ENCODE measurements around the gene ST3GAL3.

Gene ST3GAL3

DNA sequence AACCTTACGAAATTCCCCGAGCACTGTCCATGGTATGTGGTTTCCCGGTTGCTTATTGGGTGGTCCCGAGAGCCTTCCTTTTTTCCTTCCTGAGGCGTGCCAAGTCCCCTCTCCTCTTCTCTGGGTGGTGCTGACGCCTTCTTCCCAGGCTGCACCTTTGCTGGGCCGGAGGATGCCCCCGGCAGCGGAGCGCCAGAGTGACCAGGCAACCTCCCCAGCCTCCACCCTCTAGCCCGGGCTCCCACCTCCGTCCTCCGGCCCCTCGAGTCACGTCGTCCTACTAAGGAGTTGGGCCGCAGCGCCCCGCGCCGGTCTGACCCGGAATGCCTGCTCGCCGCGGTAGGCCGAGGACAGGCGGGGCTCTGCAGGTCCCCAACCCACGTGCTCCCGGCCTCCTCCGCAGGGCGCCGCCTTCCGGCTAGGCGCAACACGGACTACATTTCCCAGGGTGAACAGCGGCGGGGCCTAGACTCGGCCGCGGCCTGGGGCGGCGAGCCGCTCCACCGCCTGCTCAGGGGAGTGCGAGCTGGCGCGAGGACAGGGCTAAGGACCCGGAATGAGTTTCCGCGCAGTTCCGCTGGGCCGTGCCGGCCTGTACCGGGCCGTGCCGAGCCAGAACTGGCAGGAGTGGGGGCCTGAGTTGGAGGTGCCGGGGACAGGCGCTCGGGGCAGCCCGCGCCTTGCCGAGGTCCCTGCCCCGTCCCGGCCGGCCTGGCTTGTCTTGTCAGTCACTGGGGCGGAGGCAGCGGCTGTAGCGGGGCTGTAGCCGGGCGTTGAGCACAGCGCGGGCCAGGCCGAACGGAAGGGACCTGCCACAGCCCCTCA is 239.1 kb downstream of the ST3GAL3 start, which contains the start of gene IPO13:
TSS of gene IPO13 (plus strand) at position 715 of the 825 bp plus-strand sequence. CDS start 651 bp downstream, outside the sequence.
- peak; percentile 95 for DNase-seq

DNA sequence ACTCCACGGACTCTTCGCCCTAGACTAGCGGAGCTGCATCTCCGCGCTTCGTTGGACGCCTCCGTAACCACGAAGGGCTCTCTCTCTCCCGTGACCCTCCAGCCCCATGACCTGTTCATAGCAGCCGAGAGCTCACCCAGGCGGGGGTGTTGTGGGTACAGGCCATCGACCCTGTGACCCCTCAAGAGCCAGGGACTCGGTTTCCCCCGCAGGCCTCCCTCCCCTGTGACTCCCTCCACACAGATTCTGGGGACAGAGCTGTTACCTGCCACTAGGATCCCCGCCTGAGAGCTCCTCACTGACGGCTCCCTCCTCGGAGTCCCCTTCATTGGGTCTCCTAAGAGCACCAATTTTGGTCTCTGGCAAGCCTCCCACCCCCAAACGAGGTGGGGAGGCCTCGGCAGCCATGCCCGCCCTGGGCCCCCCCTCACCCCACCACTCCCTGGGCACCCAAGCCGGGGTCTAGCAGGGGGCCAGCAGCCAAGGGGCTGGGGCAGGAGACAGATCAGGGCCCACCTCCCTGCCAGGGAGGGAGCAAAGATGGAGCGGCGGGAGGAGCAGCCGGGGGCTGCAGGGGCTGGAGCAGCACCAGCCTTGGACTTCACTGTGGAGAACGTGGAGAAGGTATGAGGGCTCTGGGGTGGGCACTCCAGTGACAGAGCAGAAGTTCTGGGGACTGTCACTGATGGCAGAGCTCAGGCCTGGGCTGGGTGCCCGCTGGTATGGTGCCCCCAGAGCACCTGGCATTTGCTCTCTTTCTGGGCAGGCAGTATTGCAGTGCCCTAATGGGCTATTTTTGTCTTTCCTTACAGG is 239.9 kb downstream of the ST3GAL3 start:
- peak; percentile 25 for DNase-seq

DNA sequence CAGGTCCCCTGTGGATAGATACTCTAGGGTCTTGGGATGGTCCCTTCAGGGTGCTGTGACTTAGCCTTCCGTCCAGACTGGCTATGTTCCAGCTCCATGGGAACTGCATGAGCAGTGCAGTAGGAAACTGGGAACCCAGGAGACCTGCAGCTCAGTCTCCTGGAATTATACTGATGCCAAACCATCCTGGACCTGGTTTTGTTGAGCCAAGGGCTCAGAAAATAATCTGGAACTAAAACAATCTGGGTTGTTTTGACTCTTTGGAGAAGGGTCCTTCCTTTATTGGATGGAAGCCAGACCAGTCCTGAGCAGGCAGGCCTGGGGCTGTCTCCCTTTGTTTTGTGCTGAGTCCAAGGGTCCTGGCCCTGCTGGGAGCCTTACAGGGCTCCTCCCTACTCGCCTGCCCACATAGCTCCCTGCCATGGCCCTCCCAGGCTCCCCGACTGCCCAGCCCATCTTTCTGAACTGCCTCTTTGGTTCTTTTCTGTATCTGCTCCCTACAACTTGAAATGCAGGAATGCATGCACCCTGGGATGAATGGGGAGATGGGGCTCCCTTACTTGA is 240.6 kb downstream of the ST3GAL3 start:
- DNase-seq = no peak

DNA sequence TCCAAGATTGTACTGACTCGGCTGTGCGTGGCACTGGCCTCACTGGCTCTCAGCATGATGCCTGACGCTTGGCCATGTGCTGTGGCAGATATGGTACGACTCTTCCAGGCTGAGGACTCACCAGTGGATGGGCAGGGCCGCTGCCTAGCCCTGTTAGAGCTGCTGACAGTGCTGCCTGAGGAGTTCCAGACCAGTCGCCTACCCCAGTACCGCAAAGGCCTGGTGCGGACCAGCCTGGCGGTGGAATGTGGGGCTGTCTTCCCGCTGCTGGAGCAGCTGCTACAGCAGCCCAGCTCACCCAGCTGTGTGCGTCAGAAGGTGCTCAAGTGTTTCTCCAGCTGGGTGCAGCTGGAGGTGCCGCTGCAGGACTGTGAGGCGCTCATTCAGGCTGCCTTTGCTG is 242.3 kb downstream of the ST3GAL3 start:
- DNase-seq = no peak

DNA sequence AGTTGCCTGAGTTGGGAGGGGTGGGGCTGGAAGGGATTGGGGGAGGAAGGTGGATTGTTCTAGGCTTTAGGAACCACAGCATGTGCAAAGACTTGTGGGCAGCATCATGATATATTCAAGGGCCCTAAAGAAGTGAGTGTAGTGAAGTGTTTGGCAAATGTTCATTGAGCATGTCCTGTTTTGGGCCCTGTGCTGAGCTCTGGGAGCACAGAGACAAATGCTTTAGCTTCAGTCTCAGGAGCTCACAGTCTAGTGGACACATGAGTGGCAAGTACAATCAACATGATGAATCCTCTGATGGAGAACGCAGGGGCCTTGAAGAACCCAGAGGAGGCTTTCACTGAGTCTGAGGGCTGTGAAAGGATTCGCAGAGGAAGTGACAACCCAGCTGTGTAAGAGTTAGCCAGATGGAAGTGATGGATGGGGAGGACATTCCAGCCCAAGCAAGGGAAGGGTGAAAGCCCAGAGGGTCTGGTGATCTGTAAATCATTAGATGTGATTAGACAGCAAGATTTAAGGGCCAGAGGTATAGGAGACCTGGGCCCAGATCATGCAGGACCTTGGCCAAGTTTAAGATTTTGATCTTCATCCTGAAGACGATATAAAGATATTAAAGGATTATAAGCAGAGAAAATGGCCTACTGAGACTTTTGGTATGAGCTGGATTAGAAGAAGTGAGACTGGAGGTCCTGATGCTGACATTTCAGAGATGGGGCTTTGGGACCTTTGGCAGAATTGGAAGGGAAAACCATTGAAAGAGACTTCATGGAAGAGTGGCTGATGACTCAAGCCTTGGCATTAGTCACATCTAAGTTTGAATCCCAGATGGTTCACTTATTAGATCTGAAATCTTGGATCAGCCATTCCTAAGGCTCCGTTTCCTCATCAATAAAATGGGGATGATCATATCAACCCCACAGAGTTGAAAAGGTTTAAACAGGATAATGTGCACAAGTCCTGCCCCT is 244.0 kb downstream of the ST3GAL3 start:
- no peak for DNase-seq

DNA sequence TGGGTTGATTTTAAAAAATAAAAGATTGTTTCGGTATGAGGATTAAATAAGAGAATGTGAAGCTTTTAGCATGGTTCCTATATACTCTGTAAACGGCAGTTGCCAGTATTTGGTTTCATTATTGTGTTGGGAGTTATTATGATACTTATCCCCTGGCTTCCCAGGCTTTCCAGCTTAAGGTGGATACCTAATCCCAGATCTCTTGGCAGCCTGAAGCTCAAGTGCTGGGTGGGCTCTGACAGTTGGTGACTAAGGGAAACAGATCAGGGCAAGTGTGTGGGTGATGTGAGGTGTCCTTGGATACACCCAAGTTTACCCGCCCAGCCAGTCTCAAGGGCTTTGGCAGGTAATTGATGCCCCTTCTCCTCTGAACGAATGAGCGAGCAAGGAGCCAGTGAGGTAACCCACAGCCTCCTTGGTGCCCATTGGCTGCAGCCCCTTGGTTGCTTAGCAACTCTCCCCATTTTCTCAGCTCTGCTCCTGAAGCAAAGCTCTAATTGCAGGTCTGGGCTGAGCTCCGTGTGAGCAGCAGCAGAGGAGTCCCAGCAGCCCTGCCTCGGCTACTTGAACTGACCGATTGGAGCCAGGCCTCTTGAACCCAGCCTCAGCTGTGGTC is 245.5 kb downstream of the ST3GAL3 start:
- peak; percentile 99 for DNase-seq

DNA sequence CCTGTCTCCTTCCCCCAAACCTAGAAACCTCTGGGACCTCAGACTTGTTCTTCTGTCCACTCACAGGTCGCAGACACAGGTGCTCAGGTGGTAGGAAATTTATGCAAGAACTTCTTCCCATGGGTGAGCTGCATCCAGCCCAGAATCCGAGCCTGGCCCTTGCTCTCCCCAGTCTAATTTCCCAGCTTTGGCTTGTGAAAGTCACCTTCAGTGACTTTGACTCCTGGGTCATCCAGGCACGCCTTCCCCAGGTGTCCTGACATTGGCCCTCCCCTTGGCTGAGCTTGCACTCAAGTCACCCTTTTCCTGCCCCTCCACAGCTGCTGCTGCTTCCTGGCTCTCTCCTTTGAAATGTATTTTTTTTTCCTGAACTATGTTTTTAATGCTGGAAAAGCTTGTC is 246.0 kb downstream of the ST3GAL3 start:
- peak; percentile 75 for DNase-seq

DNA sequence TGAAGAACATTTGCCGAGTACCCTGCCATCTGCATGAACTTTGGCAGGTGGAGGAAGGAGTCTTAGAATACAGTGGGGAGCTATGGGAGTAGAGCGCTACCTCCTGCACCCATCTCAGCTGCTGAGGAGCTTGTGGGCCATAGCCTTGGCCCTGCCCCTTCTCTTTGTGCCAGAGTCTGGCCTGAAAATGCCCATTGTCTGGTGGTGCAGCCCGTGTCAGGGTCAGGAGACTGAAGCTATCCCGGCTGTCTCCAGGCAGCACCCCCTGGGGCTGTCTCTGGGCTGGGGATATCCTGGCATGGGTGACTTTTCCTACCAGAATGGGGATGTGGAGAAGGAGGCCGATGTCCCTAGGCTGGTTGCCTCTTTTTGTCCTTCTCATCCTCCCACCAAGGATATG is 246.7 kb downstream of the ST3GAL3 start:
- no peak for DNase-seq

DNA sequence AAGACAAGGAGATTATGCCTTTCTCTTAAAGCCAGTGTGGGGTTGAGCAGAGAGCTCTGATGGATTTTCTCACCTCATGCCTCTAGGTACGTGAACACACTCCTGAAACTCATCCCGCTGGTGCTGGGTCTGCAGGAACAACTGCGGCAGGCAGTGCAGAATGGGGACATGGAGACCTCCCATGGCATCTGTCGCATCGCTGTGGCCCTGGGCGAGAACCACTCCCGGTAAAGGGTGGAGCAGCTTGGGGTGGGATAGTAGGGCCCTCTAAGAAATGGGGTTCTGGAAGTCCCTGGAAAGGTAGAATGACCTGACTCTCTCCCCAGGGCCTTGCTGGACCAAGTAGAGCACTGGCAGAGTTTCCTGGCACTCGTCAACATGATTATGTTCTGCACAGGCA is 248.9 kb downstream of the ST3GAL3 start:
- no peak for DNase-seq

DNA sequence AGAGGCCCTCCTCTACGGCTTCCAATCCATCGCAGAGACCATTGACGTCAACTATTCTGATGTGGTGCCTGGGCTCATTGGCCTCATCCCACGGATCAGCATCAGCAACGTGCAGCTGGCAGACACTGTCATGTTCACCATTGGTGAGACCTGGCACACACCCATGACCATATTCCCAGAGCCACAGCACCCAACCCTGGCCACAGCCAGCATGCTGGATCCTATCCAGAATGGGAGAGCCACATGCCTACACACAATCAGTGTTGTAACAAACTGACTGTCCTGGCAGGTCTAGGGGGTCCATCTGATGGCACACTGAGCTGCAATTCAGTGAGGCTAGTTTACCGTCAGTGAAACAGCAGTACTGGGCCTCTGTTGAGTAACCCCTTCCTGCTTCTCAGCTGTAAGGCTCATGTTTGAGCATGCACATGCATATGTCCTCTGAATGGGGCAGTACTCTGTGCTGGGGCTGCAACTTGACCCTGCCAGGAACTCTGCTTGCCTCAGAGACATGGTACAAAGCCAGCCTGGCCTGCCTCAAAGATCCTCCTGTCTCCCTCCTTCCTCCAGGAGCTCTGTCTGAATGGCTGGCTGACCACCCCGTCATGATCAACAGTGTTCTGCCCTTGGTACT is 250.2 kb downstream of the ST3GAL3 start:
- no peak for DNase-seq

DNA sequence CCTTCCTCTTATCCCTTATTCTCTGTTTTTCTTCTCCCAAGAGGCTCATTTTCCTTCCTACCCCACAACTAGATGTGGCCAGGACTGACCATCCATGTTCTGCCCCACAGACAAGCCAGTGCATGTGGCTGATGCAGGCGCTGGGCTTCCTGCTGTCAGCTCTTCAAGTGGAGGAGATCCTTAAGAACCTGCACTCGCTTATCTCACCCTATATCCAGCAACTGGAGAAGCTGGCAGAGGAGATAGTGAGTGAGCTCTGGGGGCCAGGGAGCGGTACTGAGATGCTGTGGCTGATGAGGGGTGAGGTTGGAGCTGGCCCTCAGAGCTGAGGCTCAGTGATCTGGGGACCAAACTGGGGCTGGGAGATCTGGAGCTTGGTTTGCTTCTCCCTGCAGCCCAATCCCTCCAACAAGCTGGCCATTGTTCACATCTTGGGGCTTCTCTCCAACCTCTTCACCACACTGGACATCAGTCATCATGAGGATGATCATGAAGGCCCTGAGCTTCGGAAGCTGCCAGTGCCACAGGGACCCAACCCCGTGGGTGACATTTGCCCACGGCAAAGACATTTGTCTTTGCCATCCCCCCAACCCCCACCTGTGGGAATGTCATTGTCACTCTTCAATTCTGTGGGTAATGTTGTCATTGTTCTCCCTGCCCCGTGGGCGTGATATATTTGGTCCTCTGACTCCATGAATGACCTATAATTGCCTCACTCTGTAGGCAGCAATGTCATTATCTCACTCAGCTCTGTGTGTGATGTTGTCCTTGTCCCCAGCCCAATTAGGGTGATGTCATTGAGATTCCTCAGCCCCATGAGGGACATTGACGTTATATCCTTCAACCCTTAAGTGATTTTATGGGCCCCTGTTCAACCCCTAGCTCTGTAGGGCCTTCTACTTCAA is 251.3 kb downstream of the ST3GAL3 start:
- DNase-seq = no peak

DNA sequence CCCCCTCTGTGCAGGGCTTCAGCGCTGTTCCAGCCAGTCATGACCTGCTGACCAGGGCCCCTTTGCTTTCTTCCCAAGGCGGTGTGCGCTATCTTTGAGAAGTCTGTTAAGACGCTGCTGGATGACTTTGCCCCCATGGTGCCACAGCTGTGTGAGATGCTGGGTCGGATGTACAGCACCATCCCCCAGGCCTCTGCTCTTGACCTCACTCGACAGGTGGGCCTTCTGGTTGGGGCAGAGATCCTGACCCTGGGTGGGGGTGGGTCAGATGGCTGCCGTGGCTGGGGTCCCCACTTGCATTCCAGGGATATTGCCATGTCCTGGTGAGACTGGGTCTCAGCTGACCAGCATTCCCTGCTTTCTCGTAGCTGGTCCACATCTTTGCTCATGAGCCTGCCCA is 253.5 kb downstream of the ST3GAL3 start:
- no peak for DNase-seq

DNA sequence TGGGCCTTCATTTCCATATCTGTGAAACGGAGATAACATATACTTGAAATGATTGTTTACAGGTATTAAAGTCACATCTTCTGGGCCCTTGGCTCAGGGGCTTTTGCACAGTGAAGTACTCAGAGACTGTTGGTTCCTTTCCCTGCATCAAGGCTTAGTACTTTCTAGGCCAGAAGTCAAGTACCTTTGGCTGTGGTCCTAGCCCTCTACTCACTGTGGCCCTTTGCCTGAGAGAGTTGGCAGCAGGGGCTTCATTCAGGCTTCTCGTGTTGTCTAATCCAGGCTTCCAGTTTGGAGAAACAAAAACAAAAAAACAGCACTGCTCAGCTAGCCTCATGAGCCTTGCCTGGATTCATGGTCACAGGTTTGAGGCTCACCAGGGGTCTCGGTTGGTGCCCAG is 254.4 kb downstream of the ST3GAL3 start:
- DNase-seq = no peak

DNA sequence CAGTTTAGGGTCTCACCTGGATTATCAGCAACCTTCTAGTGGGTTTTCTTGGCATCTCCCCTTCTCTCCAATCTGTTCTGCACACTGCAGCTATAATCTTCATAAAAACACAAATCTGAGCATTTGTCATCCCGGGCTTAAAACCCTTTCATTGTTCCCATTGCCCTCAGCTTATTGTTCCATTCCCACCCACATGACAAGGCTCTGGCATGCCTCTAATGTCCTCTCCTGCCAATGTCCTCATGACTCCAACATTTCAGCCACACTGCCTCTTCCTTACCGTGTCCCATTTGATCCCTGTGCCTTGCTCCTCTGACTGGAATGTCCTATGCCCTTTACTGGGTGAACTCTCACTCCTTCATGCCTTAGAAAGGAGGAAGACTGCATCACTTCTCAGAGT is 255.0 kb downstream of the ST3GAL3 start:
- DNase-seq = no peak

DNA sequence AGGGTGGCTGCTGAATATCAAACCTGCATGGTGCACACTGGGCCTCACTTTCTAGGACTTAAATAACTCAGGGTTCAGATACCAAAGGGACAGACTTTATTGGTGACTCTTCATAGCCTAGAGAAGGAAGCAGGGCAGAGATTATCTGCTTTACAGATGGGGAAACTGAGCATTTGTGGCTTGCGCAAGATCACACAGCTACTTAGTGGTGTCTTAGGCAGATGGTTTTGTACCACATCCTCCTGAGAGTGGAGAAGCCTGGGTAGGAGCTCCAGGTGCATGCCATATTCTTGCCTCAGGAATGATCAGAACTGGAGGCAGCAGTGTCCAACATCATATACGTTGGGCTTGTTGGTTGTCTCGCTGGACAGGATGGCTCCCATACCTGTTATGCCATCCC is 255.7 kb downstream of the ST3GAL3 start:
- no peak for DNase-seq

DNA sequence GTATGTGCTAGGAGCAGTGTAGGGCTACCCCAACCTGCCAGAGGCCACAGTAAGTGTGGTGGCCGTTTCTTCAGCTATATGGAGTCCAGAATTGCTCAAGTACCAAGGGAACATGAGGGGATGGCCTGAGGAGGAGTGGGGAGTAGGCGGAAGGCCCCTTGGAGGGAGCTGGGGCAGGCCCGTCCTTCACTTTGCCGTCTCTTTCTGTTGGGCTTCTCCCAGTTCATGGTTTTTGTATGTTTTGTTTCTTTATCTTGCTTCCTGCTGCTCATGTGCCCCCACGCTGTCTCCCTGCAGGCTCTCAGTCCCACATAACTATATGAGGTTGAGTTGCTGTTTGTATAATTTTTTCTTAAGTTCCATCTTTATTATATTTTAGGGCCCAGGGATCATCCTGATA is 256.6 kb downstream of the ST3GAL3 start:
- no peak for DNase-seq

DNA sequence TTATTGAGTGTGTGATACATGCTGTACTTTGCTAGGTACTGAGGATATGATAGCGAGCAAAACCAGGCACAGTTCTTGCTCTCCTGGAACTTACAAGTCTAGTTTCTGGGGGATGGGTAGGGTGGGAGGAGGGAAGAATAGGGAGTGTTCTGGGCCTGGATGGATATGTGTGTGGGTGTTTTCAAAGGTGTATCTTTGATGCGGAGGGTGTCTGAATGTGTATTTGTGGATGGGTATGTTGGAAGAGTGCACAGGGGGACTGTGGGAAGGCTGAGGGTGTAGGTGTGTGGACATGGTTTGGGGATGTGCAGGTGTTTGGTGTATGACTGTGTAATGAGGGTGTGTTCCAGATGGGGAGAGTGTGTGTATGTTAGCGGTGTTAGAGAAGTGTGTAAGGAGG is 258.0 kb downstream of the ST3GAL3 start:
- DNase-seq = no peak

DNA sequence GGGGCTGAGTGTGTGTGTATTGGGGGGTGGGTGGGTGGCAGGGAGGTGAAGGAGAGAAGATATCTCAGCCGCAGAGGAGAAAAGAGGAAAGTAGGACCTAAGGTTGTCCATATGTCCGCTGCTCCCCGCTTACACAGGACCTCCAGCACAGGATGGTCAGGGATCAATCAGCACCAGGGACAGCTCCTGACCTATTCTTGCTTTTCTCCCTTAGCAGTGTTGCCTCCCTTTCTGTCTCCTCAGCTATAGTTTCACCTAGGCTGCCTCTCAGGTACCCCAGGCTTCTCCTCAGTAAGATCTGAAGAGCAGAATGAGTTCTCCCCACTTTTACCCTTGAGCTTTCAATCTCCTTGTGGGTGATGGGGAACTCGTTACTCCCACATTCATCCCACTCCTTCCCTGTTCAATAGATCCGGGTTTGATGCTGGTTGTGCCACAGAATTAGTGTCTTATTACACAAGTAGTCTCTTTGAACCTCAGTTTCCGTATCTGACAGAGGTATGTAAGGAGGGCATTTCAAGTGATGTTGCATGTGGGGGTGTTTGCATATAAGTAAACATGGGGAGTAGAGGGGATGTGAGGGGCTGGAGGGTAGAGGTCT is 261.1 kb downstream of the ST3GAL3 start:
- DNase-seq = no peak

DNA sequence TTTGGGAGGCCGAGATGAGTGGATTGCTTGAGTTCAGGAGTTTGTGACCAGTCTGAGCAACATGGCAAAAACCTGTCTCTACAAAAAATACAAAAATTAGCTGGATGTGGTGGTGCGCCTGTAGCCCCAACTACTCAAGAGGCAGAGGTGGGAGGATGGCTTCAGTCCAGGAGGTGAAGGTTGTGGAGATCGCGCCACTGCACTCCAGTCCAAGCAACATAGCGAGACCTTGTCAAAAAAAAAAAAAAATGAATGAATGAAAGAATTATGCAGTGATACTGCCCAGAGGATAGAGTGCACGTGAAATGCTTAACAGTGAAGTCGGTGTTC is 262.0 kb downstream of the ST3GAL3 start:
- DNase-seq = no peak
